Fibroblast of lung (primary cell): Measurements from ENCODE around the gene PLD1.

Experiments
- CTCF ChIP-seq, 2 donors: IDR thresholded peaks in 1 of 2; conservative IDR thresholded peaks in 1 of 2; 1 replicate in 1 of 2; 2 replicates in 1 of 2; pipeline ENCODE4 v1.5.1; 2011 to 2012; ENCODE audit warnings: low read length in 2 of 2, control low read depth in 1 of 2, inconsistent platforms in 1 of 2, low read depth in 1 of 2, mild to moderate bottlenecking in 1 of 2
- EZH2 ChIP-seq: IDR thresholded peaks from 2 replicates; pipeline ENCODE4 v1.5.1; 2012; ENCODE audit warnings: low read length, control low read depth, mild to moderate bottlenecking; ENCODE audit errors: missing control alignments

- TF ChIP-seq CTCF (conservative IDR thresholded peaks at IDR 0.05 in 1 of 2, IDR thresholded peaks at IDR 0.05 in 1 of 2; ENCODE audit: low read depth in 1 of 2, low read length in 2 of 2) (no peak), EZH2 (no peak)
Observed at GRCh38 chr3:171841620-171842000, 31.3 kb upstream of the PLD1 start.
